GM21526 (cell line): ENCODE data around the gene DHX15.

ENCODE experiments used
- ATAC-seq: cut with Tn5 transposase; IDR thresholded peaks from one replicate; pipeline ENCODE4 v1.9.1; 2021; ENCODE audit warnings: moderate library complexity; ENCODE audit not compliant: unreplicated experiment, low FRiP score

DHX15 gene

DNA sequence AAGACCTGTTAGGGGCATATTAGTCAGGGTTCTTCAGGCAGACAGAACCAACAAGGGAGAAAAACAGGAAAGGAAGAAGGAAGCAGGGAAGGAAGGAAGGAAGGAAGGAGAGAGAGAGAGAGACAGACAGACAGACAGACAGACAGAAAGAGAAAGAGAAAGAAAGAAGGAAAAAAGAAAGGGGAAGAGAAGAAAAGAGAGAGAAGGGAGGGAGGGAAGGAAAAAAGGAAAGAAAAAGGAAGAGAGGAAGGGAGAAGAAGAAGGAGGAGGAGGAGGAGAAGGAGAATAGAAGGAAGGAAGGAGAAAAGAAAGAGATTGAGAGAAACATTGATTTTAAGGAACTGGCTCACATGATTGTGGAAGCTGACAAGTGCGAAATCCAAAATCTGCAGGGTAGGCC, 89.0 kb downstream of the DHX15 start:
- no peak for ATAC-seq

DNA sequence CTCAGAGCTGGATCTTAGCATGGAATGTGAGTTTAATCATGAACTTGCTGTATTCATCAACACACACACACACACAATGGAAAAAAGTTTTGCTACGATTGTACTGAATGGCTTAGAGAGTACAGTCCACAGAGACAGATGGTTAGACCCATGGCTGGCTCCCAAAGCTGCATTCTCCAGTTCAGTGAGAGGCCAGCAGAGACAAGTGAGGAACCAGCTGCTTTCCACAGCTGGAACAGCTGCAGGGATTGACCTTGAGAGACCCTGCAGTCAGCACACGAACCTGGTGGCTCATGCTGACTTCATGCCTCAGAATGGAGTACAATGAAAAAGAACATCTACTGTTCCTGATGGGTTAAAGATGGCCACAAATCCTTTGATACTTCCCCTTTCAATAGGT, 94.5 kb downstream of the DHX15 start:
- ATAC-seq = no peak

DNA sequence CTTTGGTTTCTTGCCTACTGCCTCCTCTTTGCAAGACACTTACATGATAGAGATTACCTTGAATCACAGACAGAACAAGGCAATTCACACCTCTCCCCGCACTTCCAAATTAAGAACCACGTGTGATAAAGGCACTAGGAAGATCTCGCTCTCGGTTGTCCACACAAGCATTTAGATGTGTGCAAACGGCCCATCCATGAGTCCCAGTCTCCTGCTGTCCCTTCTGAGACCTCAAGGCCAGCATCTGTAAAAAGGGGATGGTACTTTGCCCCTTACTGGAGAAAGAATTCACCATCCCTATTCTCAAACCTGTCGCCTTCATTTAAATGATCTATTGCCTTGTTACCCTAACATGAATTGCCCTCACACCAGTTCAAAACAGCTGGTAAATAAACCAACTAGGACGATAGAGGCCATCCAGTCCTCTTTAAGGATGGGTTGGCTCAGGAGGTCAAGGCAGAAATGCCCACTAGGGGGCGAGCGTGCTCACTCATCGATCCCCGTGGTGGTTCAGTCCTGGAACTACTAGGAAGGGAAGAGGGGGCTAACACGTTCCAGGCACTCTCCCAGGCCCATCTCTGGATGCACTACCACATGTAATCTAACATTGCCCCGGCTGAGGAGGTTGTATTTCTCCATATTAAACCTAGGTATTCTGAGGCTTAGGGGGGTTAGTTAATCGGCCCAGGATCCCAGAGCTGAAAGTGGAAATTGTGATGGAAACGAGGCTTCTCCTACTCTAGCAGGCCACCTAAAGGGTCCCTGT, 95.8 kb downstream of the DHX15 start:
- ATAC-seq = no peak

DNA sequence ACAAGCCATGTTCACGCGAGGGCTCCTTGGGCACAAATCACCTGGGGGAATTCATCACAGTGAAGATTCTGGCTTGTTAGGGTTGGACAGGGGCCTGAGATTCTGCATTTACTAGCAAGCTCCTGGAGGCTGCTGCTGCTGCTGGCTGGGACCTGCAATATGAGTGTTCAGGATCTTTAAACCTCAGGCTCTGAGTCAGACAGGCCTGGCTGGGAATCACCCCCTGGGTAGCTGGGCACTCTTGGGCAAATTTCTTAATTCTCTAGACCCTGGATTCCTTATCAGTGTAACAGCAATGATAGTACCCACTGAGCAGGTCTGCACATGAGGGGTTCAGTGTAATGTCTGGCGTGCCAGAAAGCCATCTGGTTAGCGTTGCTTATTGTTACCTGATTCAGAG, 101.5 kb downstream of the DHX15 start:
- ATAC-seq = no peak

DNA sequence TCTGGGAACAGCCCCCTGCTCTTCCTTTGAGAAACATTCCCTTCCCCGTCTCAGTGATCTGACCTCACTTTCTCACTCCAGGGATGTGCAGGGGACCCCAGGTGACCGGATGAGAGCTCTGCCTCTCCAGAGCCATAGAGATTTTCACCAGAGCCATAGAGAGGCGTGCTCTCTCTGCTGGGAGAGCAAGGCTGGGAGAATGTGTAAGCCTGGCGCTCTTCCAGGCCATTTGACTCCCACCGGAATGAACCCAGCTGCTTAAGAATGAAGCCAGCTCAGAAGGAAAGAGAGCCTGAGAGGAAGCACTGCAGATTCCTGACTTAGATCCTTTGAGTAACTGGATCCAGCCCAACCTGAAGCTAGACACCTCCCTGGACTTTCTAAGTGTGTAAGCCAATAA, 106.4 kb downstream of the DHX15 start:
- no peak for ATAC-seq
